Superior temporal gyrus (tissue), 1 donor: Measurements from ENCODE around the gene SNX33.
A peak's percentile ranks its signal among the peaks of the same experiment; 100 is the strongest.
"Not testable (repeated sequence)": the region's sequence is repeated elsewhere in the genome, so short reads cannot be mapped to it uniquely, and the experiment has no call there.

ENCODE experiments used
- DNase-seq: peaks from one replicate; pipeline ENCODE4 v3.0.0-alpha.2; 2016; ENCODE audit errors: extremely low spot score

SNX33 gene

DNA sequence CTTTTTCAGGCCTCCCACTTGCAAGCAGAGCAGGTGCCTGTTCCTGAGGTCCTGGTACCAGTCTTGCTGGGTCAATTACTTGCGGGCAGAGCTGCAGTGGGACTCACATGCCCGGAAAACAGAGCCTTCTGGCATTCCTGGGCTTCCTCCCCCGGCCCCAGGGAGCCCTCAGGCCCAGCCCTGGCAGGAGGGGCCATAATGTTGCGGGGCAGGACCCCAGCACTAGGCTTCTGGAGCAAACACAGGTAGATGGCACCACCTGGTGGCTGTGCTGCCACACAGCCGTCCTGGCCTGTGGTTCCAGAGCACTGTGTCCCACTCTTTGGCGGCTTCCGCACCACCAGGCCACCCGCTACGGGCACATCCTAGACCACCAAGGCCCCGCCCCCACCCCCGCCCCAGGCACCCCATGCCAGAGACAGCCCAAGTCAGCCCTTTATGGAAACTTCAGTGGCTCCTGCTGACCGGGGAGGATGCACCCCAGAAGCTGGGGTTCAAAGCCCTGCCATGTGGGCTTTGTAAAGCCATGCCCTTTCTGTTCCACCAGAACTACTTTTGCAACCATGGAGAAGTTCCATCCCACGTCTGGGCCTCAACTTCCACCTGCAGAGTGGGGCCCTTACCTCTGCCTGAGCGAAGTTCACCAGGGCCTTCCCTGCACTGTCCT lies 36.1 kb downstream of the SNX33 start:
- DNase-seq: peak; percentile 67

DNA sequence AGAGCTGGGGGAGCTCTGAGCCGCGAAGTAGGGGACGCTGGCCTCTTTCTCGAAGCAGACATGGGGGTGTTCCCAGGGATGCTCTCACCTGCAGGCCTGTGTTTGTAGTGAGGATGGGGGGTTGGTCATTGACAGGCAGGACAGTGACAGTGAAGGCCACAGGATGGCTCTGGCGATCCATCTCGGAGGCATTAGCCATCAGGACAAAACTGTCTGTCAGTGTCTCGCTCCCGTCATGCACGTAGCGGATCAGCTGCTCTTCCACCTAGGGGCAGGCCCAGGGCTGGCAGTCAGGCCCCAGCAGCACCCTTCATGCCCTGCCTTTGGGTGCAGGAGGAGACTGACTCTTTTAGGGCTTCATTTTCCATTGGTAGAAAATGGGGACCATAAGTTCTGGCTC lies 36.9 kb downstream of the SNX33 start:
- DNase-seq: no peak

DNA sequence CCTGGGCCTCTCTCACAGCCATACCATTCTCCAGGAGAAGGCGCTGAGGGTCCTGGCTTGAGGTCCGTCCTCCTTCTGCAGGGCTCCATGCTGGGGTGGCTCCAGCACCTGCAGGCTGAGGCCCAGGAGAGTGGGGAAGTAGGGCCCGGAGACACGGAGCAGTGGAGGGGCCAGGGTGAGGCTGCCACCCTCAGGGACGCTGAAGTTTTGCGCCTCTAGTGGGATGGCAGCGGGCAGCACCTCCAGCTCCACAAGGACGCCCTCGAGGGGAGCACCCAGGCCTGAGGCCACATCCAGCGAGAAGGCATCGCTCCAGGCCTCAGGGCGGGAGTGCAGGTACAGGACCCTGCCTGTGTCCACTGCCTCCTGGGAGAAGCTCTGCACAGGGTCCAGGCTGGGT lies 37.5 kb downstream of the SNX33 start:
- no peak for DNase-seq

DNA sequence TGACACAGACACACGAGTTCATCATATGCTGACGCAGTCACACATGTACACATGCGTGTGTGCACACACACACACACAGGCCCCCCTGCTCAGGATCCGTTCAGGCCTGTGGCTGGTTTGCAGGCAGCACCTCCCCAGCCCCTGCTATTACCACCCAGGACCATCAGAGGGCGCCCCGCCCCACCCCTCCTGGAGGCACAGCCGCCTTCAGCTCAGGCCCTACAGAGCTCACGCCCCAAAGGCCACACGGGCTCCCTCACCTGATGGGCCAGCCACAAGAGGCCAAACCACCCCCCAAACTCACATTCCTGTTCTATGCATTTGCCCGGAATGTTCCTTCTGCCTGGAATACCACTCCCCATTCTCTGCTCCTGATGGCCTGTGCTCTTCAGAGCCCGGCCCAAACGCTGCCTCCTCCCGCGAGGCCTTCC lies 38.5 kb downstream of the SNX33 start:
- DNase-seq: peak; percentile 37

DNA sequence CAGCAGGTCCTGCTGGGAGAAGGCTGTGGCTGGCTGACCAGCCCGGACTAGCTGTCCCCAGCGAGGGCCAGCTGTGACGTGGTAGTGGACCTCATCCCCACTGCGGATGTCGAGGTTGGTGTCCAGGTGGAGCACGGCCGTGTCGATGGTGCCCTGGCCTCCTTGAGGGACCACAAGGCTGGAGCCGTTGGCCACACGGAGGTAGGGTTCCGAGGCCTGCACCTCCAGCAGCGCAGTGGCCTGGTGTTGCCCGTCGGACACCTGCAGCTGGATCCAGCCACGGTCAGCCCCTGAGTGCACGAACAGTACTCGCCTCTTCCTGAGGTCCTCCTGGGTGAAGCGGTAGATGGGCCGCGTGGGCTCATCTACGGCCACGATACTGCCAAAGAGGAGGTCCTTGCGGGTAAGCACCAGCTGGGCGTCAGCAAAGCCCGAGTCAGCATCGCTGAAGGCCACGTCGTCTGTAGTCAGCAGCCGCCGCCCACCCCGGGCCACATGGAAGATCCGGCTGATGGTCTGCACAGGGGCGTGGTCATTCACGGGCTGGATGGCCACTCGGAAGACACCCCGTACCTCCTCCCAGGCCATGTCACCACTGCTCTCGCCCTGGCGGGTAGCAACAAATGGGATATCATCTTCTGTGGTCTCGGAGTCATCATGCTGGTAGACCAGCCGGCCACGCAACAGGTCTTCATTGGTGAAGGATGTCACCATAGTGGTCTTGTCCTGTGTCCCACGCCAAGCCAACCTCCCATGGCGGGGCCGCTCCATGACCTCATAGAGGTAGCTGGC lies 40.0 kb downstream of the SNX33 start:
- no peak for DNase-seq

DNA sequence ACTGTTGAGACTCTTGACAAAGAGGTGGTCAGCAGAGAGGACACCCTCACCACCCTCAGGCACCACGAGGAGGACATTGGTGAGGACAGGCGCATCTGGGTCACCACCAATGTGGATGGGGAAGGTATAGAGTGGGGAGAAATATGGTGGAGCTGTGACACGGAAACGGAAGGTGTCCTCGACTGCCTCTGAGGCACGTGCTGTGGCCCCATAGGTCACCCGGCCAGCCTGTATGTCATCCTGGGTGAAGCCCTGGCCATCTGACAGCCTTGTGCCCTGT lies 40.5 kb downstream of the SNX33 start:
- DNase-seq: no peak

DNA sequence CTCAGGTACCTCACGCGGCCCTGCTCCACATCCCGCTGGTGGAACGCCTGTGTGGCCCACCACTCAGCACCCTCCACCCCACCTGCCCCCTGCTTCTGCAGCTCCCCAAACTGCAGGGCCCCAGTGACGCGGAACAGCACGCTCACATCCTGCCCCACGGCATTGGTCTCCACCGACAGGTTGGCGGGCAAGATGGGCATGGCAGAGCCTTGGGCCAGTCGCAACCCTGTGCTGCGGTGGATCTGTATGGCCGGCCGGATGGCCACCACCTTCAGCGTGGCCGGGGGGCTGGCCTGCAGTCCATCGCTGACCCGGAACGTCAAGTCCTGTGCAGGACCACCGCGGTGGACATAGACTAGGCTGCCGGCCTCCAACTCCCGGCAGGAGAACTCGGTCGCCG lies 41.1 kb downstream of the SNX33 start:
- DNase-seq: no peak

DNA sequence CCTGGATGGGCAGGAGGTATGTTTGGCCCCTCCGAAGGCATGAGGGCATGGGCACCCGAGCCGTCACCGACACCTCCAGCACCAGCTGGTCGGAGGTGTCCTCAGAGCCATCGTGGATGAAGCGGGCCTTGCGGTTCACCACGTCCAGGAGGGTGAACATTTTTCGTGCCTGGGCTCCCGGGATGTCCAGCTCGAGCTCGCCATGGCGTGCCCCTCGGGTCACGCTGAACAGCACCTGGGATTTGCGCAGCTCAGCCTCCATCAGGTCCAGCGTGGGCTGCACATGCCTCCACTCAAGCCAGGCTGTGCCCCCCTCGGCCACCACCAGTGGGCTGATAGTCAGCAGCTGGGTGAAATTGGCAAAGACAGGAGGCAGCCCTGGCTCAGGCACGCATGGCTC lies 41.7 kb downstream of the SNX33 start:
- not testable (repeated sequence) for DNase-seq

DNA sequence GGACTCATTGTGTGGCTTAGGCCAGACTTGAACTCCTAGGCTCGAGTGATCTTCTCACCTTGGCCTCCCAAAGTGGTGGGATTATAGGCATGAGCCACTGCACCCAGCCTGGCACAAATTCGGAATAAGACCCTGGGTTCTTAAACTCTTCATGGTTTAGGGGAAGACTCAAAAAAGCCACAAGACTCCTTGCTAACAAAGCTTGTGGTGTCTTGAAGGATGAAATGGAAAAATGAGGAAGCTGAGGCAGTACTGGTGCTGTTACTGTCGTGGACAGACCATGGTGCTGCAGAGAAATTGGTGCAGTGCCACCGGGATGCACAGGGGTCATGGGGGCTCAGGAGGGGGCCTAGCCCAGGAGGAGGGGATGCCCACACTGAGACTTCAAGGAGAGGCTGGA lies 44.6 kb downstream of the SNX33 start:
- not testable (repeated sequence) for DNase-seq

DNA sequence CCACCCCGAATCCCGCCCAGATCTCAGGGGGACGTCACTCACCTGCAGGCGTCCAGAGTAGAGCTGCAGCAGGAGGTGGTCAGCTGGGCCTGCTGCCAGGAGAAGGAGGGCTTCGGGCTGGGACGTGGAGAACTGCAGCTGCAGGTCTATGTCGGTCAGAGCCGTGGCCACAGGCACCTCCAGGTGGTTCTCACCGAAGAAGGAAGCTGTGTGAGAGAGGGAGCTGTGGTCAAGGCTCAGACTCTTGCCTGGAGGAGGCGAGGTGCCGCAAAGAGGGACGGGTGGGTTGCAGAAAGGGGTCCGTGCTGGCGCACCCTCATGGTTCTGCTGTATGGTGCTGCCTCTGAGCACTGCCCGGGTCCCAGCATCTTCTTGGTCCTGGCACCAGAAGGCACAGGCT lies 45.3 kb downstream of the SNX33 start:
- DNase-seq: not testable (repeated sequence)

DNA sequence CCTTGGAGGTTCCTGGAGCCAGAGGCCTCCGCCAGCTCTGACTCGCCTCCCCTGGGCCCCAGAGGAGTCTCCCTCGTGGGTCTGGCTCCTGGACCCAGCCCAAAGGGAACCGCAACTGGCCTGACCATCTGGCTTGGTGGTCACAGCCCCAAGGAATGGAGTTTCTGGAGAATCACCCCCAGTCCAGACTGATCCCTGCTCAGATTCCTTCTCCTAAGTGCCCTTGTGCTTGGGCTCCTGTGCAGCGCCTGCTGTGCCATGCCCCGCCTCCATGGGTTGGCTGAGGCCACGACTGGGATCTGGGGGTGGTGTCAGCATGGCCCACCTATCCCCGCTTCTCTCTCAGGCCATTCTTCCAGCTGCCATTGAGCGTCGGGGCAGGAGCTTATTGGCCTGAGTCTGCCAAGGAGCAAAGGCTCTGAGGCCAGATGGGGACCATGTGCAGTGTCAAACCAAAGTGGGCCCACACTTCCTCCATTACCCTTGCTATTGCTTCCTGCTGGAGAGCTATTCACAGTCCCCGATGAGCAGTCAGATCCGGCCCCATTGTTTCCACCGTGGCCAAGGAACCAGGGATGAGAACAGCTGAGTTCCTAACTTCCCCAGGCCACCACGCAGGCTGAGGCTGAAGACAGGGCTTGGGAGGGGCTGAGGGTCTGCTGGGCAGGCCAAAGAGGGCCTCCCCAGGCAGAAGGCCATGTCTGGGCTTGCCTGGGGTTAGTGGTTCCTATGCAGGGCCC lies 46.0 kb downstream of the SNX33 start:
- no peak for DNase-seq

DNA sequence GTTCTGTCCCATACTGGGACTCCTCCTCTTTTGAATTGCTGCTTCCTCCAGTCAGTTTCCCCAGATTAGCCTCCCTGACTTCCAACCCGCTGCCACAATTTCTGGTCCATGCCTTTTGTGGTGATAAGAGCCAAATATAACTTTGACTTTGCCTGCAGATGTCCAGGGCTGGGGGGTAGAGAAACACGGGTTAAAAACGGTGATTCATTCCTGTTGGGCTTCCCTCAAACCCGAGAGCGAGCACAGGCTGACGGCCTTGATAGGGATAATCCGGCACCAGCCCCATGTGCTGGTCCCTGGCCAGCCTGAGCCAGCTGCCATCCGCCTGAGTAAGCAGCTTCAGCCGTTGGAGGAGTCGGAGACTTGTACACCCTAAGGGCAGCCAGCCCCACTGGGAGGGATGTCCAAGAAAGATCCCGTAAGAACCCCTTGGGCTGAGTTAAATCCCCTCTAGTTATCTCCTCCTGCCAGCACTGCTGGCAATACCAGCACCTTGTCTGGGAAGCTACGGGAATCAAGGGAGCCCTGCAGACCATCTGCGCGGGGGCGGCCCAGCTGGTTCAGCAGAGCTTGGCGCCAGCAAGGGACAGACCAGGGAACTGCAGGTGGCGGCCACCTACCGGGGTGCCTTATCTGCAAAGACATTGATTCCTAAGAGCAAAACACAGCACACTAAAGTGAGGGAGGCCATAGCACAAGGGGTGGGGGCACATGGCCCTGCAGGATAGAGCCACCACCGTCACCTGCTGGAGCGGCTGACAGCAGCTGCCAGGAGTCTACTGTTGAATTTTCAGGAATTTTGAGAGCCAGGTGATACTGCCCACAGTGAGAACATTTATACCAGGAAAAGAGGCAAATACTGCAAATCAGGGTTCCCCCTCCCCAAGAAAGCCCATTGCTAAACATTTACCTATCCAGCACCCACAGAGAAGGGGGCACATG lies 46.8 kb downstream of the SNX33 start:
- DNase-seq: peak; percentile 71

DNA sequence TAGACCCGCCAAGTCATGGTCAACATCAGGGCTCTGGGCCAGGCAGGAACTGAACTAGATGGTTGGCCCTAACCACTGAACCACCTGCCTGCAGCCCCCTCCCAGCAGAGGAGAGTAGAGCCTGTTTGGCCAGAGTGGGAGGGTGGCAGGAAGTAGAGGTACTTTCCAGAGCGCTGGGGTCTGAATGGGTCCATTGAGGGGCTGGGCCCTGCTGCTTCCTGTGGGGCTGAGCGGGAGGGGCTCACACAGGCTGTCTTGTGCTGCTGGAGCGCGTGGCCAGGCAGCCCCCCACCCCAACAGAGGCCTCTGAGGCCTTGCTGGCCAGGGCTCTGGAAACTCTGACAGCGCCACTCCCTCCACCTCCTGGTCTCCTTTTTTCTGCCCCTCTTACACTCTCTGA lies 47.5 kb downstream of the SNX33 start:
- DNase-seq: no peak

DNA sequence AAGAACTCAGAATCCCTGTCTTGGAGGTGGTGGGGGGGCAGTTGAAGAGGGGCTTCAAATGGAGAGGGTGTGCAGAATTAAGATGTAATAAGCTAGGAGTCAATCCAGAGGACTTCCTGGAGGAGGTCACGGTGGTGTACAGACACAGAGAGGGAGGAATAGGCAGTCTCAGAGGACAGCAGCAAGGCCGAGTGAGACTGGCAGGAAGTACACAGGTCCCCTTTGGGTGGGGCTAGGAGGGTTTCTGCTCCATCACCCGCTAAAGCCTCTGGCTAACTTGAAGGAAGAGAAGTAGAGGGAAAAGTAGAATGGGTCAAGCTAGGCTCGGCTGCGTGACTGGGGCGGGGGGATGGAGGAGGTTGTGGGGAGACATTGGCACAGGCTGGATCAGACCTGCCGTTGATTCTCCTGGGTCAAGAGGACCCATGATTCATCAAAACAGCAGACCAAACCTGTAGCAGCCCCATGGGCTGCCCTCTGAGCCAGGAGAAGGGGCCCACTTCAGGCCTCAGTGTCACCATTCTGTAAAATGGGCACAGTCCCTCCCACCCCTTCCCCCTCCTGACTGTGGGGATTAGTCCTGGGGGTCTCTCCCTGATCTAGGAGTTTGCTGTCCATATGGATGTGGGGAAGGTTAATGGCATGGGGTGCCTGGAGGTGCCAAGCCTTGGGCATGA lies 48.1 kb downstream of the SNX33 start:
- DNase-seq: no peak

DNA sequence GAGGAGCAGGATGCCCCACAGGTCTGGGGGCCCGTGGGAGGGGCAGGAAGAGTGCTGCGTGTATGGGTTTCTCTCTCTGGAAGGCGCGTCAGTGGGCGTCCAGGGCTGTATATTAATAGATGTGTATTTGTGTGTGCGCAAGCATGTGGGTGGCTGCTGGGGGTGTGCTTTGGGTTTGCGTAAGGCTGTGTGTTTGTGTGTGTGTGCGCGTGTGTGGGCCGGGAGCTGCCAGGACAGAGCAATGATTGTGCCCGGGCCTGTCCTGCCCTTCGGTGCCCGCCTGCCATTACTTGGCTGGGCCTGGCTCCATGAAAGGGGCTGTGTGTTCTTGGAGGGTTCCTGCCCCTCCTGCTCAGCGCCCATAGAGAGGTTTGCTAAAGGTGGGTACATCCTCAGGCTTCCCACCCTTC lies 48.6 kb downstream of the SNX33 start:
- DNase-seq: peak; percentile 15

DNA sequence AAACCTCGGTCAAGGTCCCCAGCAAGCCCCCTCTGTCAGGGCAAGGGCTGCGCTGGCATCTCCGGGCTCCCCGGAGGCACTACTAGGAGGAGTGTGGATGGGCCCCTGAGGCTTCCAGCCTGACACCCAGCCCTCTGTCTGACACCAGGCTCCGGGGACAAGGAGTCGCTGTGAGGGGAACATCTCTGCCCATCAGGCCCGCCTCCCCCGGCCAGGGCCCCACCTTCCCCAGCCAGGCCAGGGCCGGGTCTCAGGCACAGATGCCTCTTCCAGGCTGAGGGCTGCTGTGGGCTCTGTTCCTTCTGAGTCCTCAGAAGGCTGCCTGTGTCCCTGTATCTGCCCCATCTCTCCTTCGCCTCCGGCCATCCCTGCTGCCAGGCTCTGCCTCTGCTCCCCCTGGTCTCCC lies 49.1 kb downstream of the SNX33 start:
- no peak for DNase-seq

DNA sequence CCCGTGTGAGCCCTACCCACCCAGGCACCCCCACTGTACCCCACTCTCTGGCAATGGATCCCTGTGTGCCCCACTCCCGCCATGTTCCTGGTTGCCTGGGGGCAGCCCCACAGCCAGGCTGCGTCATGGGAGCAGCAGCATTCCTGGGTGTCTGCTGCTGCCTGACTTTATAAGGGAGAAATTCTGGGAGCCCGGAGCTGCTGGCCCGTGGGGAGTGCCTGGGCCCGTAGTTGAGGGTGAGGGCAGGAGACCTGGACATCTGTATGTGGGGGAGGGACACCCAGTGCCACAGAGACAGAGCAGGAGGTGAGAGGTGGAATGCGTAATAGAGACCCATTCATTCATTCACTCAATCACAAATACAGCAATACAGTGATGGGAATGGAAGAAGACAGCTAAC lies 49.8 kb downstream of the SNX33 start:
- DNase-seq: no peak

DNA sequence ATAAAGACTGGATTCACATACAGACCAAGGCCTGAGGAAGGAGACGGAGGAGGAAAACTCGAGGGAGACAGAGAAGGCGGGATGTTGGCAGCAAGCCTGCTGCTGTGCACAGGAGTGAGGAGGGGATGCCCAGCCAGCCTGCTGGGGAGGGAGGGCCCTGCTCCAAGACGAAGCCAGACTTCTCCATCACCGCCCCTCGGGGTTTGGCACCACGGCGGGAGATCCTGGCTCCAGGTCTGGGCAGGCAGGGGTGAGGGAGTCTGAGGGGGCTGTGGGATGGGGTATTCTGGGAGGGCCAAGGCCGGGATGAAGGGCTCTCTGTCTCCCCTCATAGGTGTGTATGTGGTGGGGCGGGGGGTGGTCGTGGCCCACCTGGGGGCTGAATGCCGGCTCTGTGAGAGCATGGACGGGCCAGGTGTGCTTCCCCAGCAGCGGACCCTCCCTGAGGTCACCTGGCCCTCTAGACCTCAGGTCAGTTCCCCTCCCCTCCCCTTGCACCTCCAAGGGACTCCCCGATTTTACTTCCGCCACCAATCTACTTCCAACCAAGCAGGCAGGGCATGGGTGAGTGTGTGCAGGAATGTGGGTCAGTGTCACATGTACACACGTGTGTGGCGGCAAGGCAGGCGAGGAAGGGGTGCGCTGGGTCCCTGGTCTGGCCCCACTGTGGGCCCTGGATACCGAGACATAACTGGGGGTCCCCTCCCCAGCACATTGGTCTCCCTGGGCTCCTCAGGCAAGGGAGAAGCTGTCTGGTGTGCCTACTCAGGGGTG lies 50.4 kb downstream of the SNX33 start:
- not testable (repeated sequence) for DNase-seq

DNA sequence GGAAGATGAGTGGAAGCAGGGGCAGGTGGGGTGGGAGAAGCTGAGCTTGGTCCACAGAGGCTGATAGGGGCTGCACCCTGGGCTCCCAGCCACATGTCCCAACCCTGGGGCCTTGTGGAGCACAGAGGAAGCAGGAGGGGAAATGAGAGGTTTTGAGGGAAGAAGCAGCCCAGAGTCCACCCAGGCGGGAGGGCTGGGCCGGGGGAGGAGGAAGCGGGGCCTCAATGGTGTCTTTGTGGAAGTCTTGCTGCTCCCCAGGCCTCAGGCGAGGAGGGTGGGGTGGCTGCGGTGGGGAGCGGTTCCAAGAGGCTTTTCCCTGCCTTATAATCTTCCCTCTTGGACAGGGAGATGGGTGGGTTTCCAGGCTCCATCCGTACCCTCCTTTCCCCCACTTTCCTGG lies 51.8 kb downstream of the SNX33 start:
- DNase-seq: not testable (repeated sequence)
